ENCODE data around the gene LARP4B.

LARP4B gene

DNA sequence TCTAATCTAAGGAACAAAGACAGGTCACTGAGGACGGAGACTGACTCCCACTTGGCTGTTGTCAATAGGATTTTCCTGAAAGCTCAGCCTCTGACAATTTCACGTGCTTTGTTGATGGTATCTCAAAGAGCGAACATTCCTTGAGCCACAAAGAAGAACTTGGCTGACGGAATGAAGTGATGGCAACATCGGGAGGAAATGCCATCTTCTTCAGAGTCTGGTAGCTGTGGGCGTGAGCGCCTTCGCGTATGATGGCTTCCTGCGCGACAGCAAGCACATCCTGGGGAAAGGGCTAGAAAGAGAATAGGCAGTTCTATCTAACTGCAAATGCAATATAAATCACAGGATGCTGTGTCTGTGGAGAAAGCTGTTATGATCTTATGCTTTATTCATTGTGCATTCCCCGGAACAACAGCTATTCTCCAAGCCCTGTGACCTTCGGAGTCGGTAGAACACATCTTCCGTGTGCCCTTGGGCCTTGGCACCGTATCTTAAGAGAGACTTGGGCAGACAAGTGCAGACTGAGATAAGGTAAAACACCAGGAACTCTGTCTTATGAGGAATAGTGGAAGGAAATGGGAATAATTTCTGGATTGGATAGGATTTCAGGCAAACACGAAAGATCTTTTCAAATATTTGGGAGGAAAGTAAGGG lies 37.2 kb upstream of the LARP4B start:
- no peak overlapping the region for H3K9ac ChIP-seq (ENCODE audit: low read depth, low read length, poor library complexity)
- no peak overlapping the region for H3K23ac ChIP-seq (ENCODE audit: low read depth, low read length, poor library complexity)
- no peak overlapping the region for H2AK5ac ChIP-seq (ENCODE audit: low read depth, low read length)
- H3K36me3 ChIP-seq (replicated peaks in 1 of 2; ENCODE audit: control insufficient read depth in 2 of 2, insufficient read depth in 2 of 2, low read length in 2 of 2), result no peaks in the 10 kb centered on the region
- no peak overlapping the region for H3K4me2 ChIP-seq (ENCODE audit: insufficient read depth, low read length, poor library complexity, severe bottlenecking)
- no peak overlapping the region for H3K14ac ChIP-seq (ENCODE audit: low read length)
- no peak overlapping the region for H4K91ac ChIP-seq (ENCODE audit: low read depth, low read length, poor library complexity)
- no peak overlapping the region for H2AFZ ChIP-seq (ENCODE audit: low read length)
- peaks cover 2 to 6% of the 10 kb centered on the region in 2 donors for H3K4me1 ChIP-seq (ENCODE audit: control insufficient read depth in 2 of 2, insufficient read depth in 1 of 2, low read depth in 1 of 2, low read length in 2 of 2)
- H2BK12ac ChIP-seq (ENCODE audit: low read length), result no peak overlapping the region
- H3K4me3 ChIP-seq (ENCODE audit: low read length in 2 of 2), result no peak overlapping the region
- H3K9me3 ChIP-seq (replicated peaks in 1 of 2; ENCODE audit: control insufficient read depth in 2 of 2, insufficient read depth in 1 of 2, low read depth in 1 of 2, low read length in 2 of 2), result peaks cover under 1 to 8% of the 10 kb centered on the region in 2 donors
- H3K18ac ChIP-seq (ENCODE audit: low read length), result no peak overlapping the region
- H4K8ac ChIP-seq (ENCODE audit: low read depth, low read length), result no peak overlapping the region
- no peak overlapping the region for H2BK120ac ChIP-seq (ENCODE audit: low read depth, low read length)
- WGBS, 2 donors (ENCODE audit: extremely low coverage in 2 of 2, insufficient read length in 2 of 2, insufficient replicate concordance in 1 of 2), result no CpG with 5 or more reads among the region's 17 CpGs
- DNase-seq (ENCODE audit: low spot score), result no peak
- H2BK5ac ChIP-seq (ENCODE audit: low read length), result no peak overlapping the region
- H3K27me3 ChIP-seq (ENCODE audit: control insufficient read depth in 3 of 3, insufficient read depth in 3 of 3, low read depth in 1 of 3, low read length in 3 of 3), result no peaks in the 10 kb centered on the region
- H2BK15ac ChIP-seq (ENCODE audit: low read length), result no peak overlapping the region
- H3K4ac ChIP-seq (ENCODE audit: low read length), result no peak overlapping the region
- no peak overlapping the region for H3K27ac ChIP-seq (replicated peaks; ENCODE audit: low read length)
- no peaks in the 10 kb centered on the region for H3K79me1 ChIP-seq (ENCODE audit: low read depth, low read length)

GRCh38 chr10:966466-967235 lies 35.1 kb upstream of the LARP4B start:
- no peak overlapping the region for H2AFZ ChIP-seq (ENCODE audit: low read length)
- no peak overlapping the region for H3K9ac ChIP-seq (ENCODE audit: low read depth, low read length, poor library complexity)
- H3K9me3 ChIP-seq (replicated peaks in 1 of 2; ENCODE audit: control insufficient read depth in 2 of 2, insufficient read depth in 1 of 2, low read depth in 1 of 2, low read length in 2 of 2), result peaks cover 1 to 12% of the 10 kb centered on the region in 2 donors
- no peak overlapping the region for H3K4me2 ChIP-seq (ENCODE audit: insufficient read depth, low read length, poor library complexity, severe bottlenecking)
- no peak overlapping the region for H3K4me3 ChIP-seq (ENCODE audit: low read length in 2 of 2)
- H3K27me3 ChIP-seq (ENCODE audit: control insufficient read depth in 3 of 3, insufficient read depth in 3 of 3, low read depth in 1 of 3, low read length in 3 of 3), result no peaks in the 10 kb centered on the region
- H3K36me3 ChIP-seq (replicated peaks in 1 of 2; ENCODE audit: control insufficient read depth in 2 of 2, insufficient read depth in 2 of 2, low read length in 2 of 2), result no peaks in the 10 kb centered on the region
- H4K8ac ChIP-seq (ENCODE audit: low read depth, low read length), result no peak overlapping the region
- H3K18ac ChIP-seq (ENCODE audit: low read length), result no peak overlapping the region
- no peak overlapping the region for H4K91ac ChIP-seq (ENCODE audit: low read depth, low read length, poor library complexity)
- H3K14ac ChIP-seq (ENCODE audit: low read length), result no peak overlapping the region
- H2BK15ac ChIP-seq (ENCODE audit: low read length), result no peak overlapping the region
- H3K27ac ChIP-seq (replicated peaks; ENCODE audit: low read length), result no peak overlapping the region
- H3K4ac ChIP-seq (ENCODE audit: low read length), result no peak overlapping the region
- no peak for DNase-seq (ENCODE audit: low spot score)
- H3K23ac ChIP-seq (ENCODE audit: low read depth, low read length, poor library complexity), result no peak overlapping the region
- no CpG with 5 or more reads among the region's 20 CpGs for WGBS, 2 donors (ENCODE audit: extremely low coverage in 2 of 2, insufficient read length in 2 of 2, insufficient replicate concordance in 1 of 2)
- no peak overlapping the region for H2BK12ac ChIP-seq (ENCODE audit: low read length)
- H3K79me1 ChIP-seq (ENCODE audit: low read depth, low read length), result no peaks in the 10 kb centered on the region
- no peak overlapping the region for H2AK5ac ChIP-seq (ENCODE audit: low read depth, low read length)
- H3K4me1 ChIP-seq (ENCODE audit: control insufficient read depth in 2 of 2, insufficient read depth in 1 of 2, low read depth in 1 of 2, low read length in 2 of 2), result peaks cover 2 to 4% of the 10 kb centered on the region in 2 donors
- no peak overlapping the region for H2BK5ac ChIP-seq (ENCODE audit: low read length)
- no peak overlapping the region for H2BK120ac ChIP-seq (ENCODE audit: low read depth, low read length)

DNA sequence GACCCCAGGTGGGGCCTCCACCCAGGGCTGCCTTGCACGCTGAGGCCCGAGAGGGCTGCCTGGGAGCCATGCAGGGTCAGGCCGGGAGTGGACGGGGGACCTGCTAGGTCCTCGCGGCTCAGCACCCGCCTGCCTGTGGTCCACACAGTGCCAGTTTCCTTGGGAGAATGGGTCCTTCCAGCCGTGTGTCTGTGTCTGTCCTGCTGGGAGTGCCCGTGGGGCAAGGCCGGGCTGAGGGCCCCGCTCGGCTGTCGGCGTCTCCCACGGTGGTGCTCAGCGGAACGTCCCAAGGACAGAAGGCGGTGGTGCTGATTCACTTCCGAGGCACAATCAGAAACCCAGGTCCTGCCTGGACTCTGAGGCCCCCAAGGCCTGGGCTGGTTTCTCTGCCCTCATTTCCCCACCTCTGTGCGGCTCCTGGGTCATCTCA lies 33.5 kb upstream of the LARP4B start:
- peaks cover 0 to 4% of the 10 kb centered on the region in 2 donors for H3K4me1 ChIP-seq (ENCODE audit: control insufficient read depth in 2 of 2, insufficient read depth in 1 of 2, low read depth in 1 of 2, low read length in 2 of 2)
- WGBS, 2 donors (ENCODE audit: extremely low coverage in 2 of 2, insufficient read length in 2 of 2, insufficient replicate concordance in 1 of 2), result no CpG with 5 or more reads among the region's 20 CpGs
- no peak overlapping the region for H3K23ac ChIP-seq (ENCODE audit: low read depth, low read length, poor library complexity)
- no peak overlapping the region for H3K14ac ChIP-seq (ENCODE audit: low read length)
- H3K9me3 ChIP-seq (replicated peaks in 1 of 2; ENCODE audit: control insufficient read depth in 2 of 2, insufficient read depth in 1 of 2, low read depth in 1 of 2, low read length in 2 of 2), result peaks cover 1 to 13% of the 10 kb centered on the region in 2 donors
- no peak overlapping the region for H2BK120ac ChIP-seq (ENCODE audit: low read depth, low read length)
- no peaks in the 10 kb centered on the region for H3K79me1 ChIP-seq (ENCODE audit: low read depth, low read length)
- H3K27ac ChIP-seq (replicated peaks; ENCODE audit: low read length), result no peak overlapping the region
- no peaks in the 10 kb centered on the region for H3K36me3 ChIP-seq (replicated peaks in 1 of 2; ENCODE audit: control insufficient read depth in 2 of 2, insufficient read depth in 2 of 2, low read length in 2 of 2)
- H3K9ac ChIP-seq (ENCODE audit: low read depth, low read length, poor library complexity), result no peak overlapping the region
- no peak overlapping the region for H2BK12ac ChIP-seq (ENCODE audit: low read length)
- no peak overlapping the region for H2BK5ac ChIP-seq (ENCODE audit: low read length)
- no peak overlapping the region for H3K4me3 ChIP-seq (ENCODE audit: low read length in 2 of 2)
- peak overlapping the region; percentile 82 for H2AK5ac ChIP-seq (ENCODE audit: low read depth, low read length)
- H3K4ac ChIP-seq (ENCODE audit: low read length), result no peak overlapping the region
- no peak overlapping the region for H3K4me2 ChIP-seq (ENCODE audit: insufficient read depth, low read length, poor library complexity, severe bottlenecking)
- H2BK15ac ChIP-seq (ENCODE audit: low read length), result no peak overlapping the region
- no peak overlapping the region for H4K8ac ChIP-seq (ENCODE audit: low read depth, low read length)
- H2AFZ ChIP-seq (ENCODE audit: low read length), result no peak overlapping the region
- DNase-seq (ENCODE audit: low spot score), result no peak
- no peak overlapping the region for H4K91ac ChIP-seq (ENCODE audit: low read depth, low read length, poor library complexity)
- H3K27me3 ChIP-seq (ENCODE audit: control insufficient read depth in 3 of 3, insufficient read depth in 3 of 3, low read depth in 1 of 3, low read length in 3 of 3), result no peaks in the 10 kb centered on the region
- no peak overlapping the region for H3K18ac ChIP-seq (ENCODE audit: low read length)

DNA sequence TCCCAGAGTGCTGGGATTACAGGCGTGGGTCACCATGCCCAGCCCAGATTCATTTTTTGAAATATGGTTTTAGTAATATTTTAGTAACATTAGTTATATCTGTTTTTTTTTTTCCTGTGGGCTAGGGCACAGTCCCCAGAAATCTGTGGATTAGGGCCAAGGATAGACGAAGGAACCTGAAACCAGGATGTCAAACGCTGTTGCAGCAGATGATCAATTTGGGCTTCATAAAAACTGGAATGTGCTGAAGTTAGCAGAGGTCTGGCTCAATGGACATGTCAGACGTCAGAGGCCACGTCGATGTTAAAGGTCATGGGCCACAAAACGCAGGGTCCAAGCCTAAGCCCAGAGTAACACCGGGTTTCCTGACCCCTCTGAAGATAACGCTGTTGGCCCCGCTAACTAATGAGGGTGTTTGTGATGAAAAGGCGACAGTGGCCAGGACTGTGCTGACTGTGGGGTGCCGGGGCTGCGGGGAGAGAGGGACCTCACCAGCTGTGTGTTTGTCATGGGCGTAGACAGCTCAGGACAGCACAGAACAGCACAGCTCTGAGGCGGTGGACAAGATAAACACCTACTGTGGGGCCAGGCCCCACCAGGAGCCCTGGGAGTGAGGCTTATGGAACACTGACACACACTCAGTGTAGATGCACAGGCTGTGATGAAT lies 32.9 kb upstream of the LARP4B start:
- peaks cover 0 to 4% of the 10 kb centered on the region in 2 donors for H3K4me1 ChIP-seq (ENCODE audit: control insufficient read depth in 2 of 2, insufficient read depth in 1 of 2, low read depth in 1 of 2, low read length in 2 of 2)
- no peak overlapping the region for H3K9ac ChIP-seq (ENCODE audit: low read depth, low read length, poor library complexity)
- H4K8ac ChIP-seq (ENCODE audit: low read depth, low read length), result no peak overlapping the region
- H3K27me3 ChIP-seq (ENCODE audit: control insufficient read depth in 3 of 3, insufficient read depth in 3 of 3, low read depth in 1 of 3, low read length in 3 of 3), result peaks cover 0 to 3% (median 0%) of the 10 kb centered on the region in 3 experiments
- no peak overlapping the region for H2BK12ac ChIP-seq (ENCODE audit: low read length)
- H2AFZ ChIP-seq (ENCODE audit: low read length), result no peak overlapping the region
- H3K27ac ChIP-seq (replicated peaks; ENCODE audit: low read length), result no peak overlapping the region
- no peak overlapping the region for H2BK120ac ChIP-seq (ENCODE audit: low read depth, low read length)
- no peak overlapping the region for H2BK5ac ChIP-seq (ENCODE audit: low read length)
- no CpG with 5 or more reads among the region's 15 CpGs for WGBS, 2 donors (ENCODE audit: extremely low coverage in 2 of 2, insufficient read length in 2 of 2, insufficient replicate concordance in 1 of 2)
- no peak overlapping the region for H3K18ac ChIP-seq (ENCODE audit: low read length)
- DNase-seq (ENCODE audit: low spot score), result no peak
- H3K4me2 ChIP-seq (ENCODE audit: insufficient read depth, low read length, poor library complexity, severe bottlenecking), result no peak overlapping the region
- H3K4ac ChIP-seq (ENCODE audit: low read length), result no peak overlapping the region
- peaks cover 1 to 15% of the 10 kb centered on the region in 2 donors for H3K9me3 ChIP-seq (replicated peaks in 1 of 2; ENCODE audit: control insufficient read depth in 2 of 2, insufficient read depth in 1 of 2, low read depth in 1 of 2, low read length in 2 of 2)
- no peak overlapping the region for H2BK15ac ChIP-seq (ENCODE audit: low read length)
- H3K4me3 ChIP-seq (ENCODE audit: low read length in 2 of 2), result no peak overlapping the region
- H2AK5ac ChIP-seq (ENCODE audit: low read depth, low read length), result peak overlapping the region; percentile 82
- H3K23ac ChIP-seq (ENCODE audit: low read depth, low read length, poor library complexity), result no peak overlapping the region
- H4K91ac ChIP-seq (ENCODE audit: low read depth, low read length, poor library complexity), result no peak overlapping the region
- no peak overlapping the region for H3K14ac ChIP-seq (ENCODE audit: low read length)
- H3K36me3 ChIP-seq (replicated peaks in 1 of 2; ENCODE audit: control insufficient read depth in 2 of 2, insufficient read depth in 2 of 2, low read length in 2 of 2), result no peaks in the 10 kb centered on the region
- H3K79me1 ChIP-seq (ENCODE audit: low read depth, low read length), result no peaks in the 10 kb centered on the region
